SH-SY5Y (cell line): ENCODE results near the gene DIAPH1.

ENCODE experiments used
- GATA2 ChIP-seq: IDR thresholded peaks from 2 replicates; pipeline ENCODE4 v1.6.1; 2011; ENCODE audit warnings: mild to moderate bottlenecking, low read depth, low read length
- GATA3 ChIP-seq: IDR thresholded peaks from 2 replicates; pipeline ENCODE4 v1.6.1; 2011; ENCODE audit warnings: low read depth, mild to moderate bottlenecking, low read length, moderate library complexity

- TF ChIP-seq GATA2 = no peak
- TF ChIP-seq GATA3 = no peak
These were observed 23.0 kb upstream of the DIAPH1 start for GRCh38 chr5:141641634-141642267.
